H1 (cell line): Measurements from ENCODE around the gene TPRG1L. TPM values are rescaled to one million over a fixed set of nuclear protein-coding genes. Genes with fewer than 3 reads are reported as not detected.

Source experiments
- CHD7 ChIP-seq: fragments of 300-600 bp; sonication (generic); IDR thresholded peaks from 2 replicates; pipeline ENCODE4 v1.7.1; 2012; ENCODE audit warnings: low read length, moderate library complexity, mild to moderate bottlenecking, inconsistent platforms; ENCODE audit not compliant: insufficient replicate concordance
- JUND ChIP-seq: IDR thresholded peaks from 2 replicates; pipeline ENCODE4 v1.6.1; 2011; ENCODE audit warnings: mild to moderate bottlenecking, improper control_type of control experiment, low read length
- SIX5 ChIP-seq: IDR thresholded peaks from 2 replicates; pipeline ENCODE4 v1.6.1; 2011; ENCODE audit warnings: mild to moderate bottlenecking, low read depth, low read length
- TAF1 ChIP-seq: IDR thresholded peaks from 2 replicates; pipeline ENCODE4 v1.6.1; 2011; ENCODE audit warnings: mild to moderate bottlenecking, low read depth, low read length
- polyA plus RNA-seq, 7 experiments: library from polyadenylated mRNA; depleted of rRNA in 3 of 7; stranded (reverse) in 5 of 7; unstranded in 2 of 7; fragments of >200 nt in 5 of 7; fragments of 200-250 nt in 2 of 7; gene quantifications; 1 replicate in 5 of 7; 2 replicates in 1 of 7; 4 replicates in 1 of 7; pipeline versions ENCODE4 v1.2.1 to v1.2.3, GENCODE V29; 2011 to 2013; ENCODE audit warnings: missing spikeins in 2 of 7, mixed read lengths in 2 of 7
- total RNA-seq: library from RNA; stranded (reverse); fragmentation: NEBNext Ultra II Directional; extraction: Animal tissue kit (Norgen Biotek cat#: 25700); gene quantifications from 2 replicates; pipeline ENCODE4 v1.2.1, GENCODE V29; 2021

The TPRG1L gene
- total and polyA plus RNA-seq, 2 of the 8 experiments (the other 6 are each of a cell fraction or from before 2014, with no cell fraction given): 21.7 to 22.3 TPM

DNA sequence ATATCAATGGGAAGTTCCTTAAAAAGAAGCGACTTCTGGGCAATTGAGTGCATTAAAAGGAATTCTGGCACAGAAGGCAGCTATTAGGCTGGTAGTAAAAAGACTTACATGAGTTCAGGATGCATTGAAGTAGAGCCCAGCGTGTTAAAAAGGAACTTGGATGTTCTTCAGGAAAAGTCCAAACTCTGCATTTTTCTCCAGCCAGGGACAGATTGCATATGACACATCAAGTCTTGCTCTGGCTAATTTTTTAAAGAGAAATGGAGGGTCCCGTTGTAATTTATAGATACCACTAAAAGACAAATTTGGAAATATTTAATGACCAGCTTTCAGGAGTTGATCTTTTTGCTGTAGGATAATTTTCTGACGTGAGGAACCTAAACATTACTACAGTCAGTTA is 1.2 kb downstream of the TPRG1L start (continued):
- no peak for TF ChIP-seq CHD7
- TF ChIP-seq SIX5: no peak
- no peak for TF ChIP-seq JUND
- no peak for TF ChIP-seq TAF1
